Bronchial epithelial cell (primary cell): ENCODE results near the gene RABGAP1L. TPM values are rescaled to one million over a fixed set of nuclear protein-coding genes. Genes with fewer than 3 reads are reported as not detected.
A peak's percentile ranks its signal among the peaks of the same experiment; 100 is the strongest.

Experiments
- DNase-seq: peaks from one replicate; pipeline ENCODE4 v3.0.0-alpha.2; 2010; ENCODE audit warnings: low read depth
- FAIRE-seq: peaks from 2 replicates; lab custom pipeline; 2011; peaks lifted over from hg19 to GRCh38; lab: Jason Lieb, UNC
- H3K27me3 ChIP-seq: 2 replicates; pipeline ENCODE4 v1.5.1; 2011; ENCODE audit warnings: low read length; ENCODE audit not compliant: control insufficient read depth, insufficient read depth
- H3K36me3 ChIP-seq: 2 replicates; pipeline ENCODE4 v1.5.1; 2011; ENCODE audit warnings: low read length; ENCODE audit not compliant: control insufficient read depth, insufficient read depth
- H3K4me3 ChIP-seq: 2 replicates; pipeline ENCODE4 v1.5.1; 2011; ENCODE audit warnings: mild to moderate bottlenecking, low read depth, low read length, control low read depth
- CTCF ChIP-seq: IDR thresholded peaks from 2 replicates; pipeline ENCODE4 v1.5.1; 2011; ENCODE audit warnings: mild to moderate bottlenecking, moderate library complexity, low read length, control low read depth, inconsistent platforms; ENCODE audit not compliant: insufficient read depth, severe bottlenecking
- total RNA-seq: library from RNA; depleted of rRNA; stranded (reverse); fragments of >200 nt; gene quantifications from 2 replicates; pipeline ENCODE4 v1.2.1, GENCODE V29; 2014

Gene RABGAP1L
- total RNA-seq, 1 donor from 2014 or later: 37.4 TPM

GRCh38 chr1:174874331-174875053, 715.2 kb downstream of the RABGAP1L start:
- H3K27me3 ChIP-seq: no peaks in the 10 kb centered on the region
- no peak for FAIRE-seq
- no peak overlapping the region for H3K4me3 ChIP-seq

GRCh38 chr1:174875306-174875705, 716.0 kb downstream of the RABGAP1L start:
- Histone ChIP-seq H3K27me3 (no peaks in the 10 kb centered on the region), H3K4me3 (no peak overlapping the region), H3K36me3 (no peaks in the 10 kb centered on the region)
- FAIRE-seq (no peak), DNase-seq (peak; percentile 85)
- TF ChIP-seq CTCF: no peak

More at GRCh38 chr1:174874331-174875053, 715.2 kb downstream of the RABGAP1L start:
- DNase-seq: no peak
- no peaks in the 10 kb centered on the region for H3K36me3 ChIP-seq
- no peak for TF ChIP-seq CTCF

GRCh38 chr1:174877208-174877673, 717.9 kb downstream of the RABGAP1L start:
- no peak overlapping the region for H3K4me3 ChIP-seq
- DNase-seq (no peak), FAIRE-seq (peak; percentile 7)
- TF ChIP-seq CTCF: no peak
- no peaks in the 10 kb centered on the region for H3K36me3 ChIP-seq
- no peaks in the 10 kb centered on the region for H3K27me3 ChIP-seq

- FAIRE-seq (no peak), DNase-seq (no peak)
- TF ChIP-seq CTCF: no peak
- Histone ChIP-seq H3K4me3 (no peak overlapping the region), H3K27me3 (no peaks in the 10 kb centered on the region), H3K36me3 (no peaks in the 10 kb centered on the region)
Measured at GRCh38 chr1:174880171-174880570, 720.9 kb downstream of the RABGAP1L start.

GRCh38 chr1:174883409-174883808, 724.1 kb downstream of the RABGAP1L start:
- H3K27me3 ChIP-seq: no peaks in the 10 kb centered on the region
- DNase-seq (peak; percentile 36), FAIRE-seq (no peak)
- H3K4me3 ChIP-seq: no peak overlapping the region
- peak; percentile 9 for TF ChIP-seq CTCF
- H3K36me3 ChIP-seq: no peaks in the 10 kb centered on the region
